Karpas-422 (cell line): ENCODE results near the gene TENM4. TPM values are rescaled to one million over a fixed set of nuclear protein-coding genes. Genes with fewer than 3 reads are reported as not detected.

Experiments
- DNase-seq: peaks from one replicate; pipeline ENCODE4 v3.0.0-alpha.2; 2015
- H2AFZ ChIP-seq: fragments of 200-600 bp; sonication (generic); 2 replicates; pipeline ENCODE4 v1.6.1; 2014; ENCODE audit warnings: antibody characterized with exemption, low read length, mixed read lengths
- H3K27ac ChIP-seq: fragments of 200-600 bp; sonication (generic); 2 replicates; pipeline ENCODE4 v1.5.1; 2014; ENCODE audit warnings: mild to moderate bottlenecking, low read length, moderate library complexity
- H3K27me3 ChIP-seq: fragments of 200-600 bp; sonication (generic); 2 replicates; pipeline ENCODE4 v1.6.1; 2014; ENCODE audit warnings: low read length, mixed read lengths
- H3K36me3 ChIP-seq: fragments of 200-600 bp; sonication (generic); 2 replicates; pipeline ENCODE4 v1.6.1; 2014; ENCODE audit warnings: low read length, mixed read lengths; ENCODE audit not compliant: insufficient read depth
- H3K4me1 ChIP-seq: fragments of 200-600 bp; sonication (generic); 2 replicates; pipeline ENCODE4 v1.6.1; 2014; ENCODE audit warnings: mild to moderate bottlenecking, low read length, mixed read lengths
- H3K4me2 ChIP-seq: fragments of 200-600 bp; sonication (generic); 2 replicates; pipeline ENCODE4 v1.6.1; 2014; ENCODE audit warnings: low read length, low read depth, mild to moderate bottlenecking; ENCODE audit not compliant: poor library complexity, severe bottlenecking
- H3K4me3 ChIP-seq: fragments of 200-600 bp; sonication (generic); 2 replicates; pipeline ENCODE4 v1.5.1; 2014; ENCODE audit warnings: mild to moderate bottlenecking, antibody characterized with exemption, low read length, mixed read lengths
- H3K79me2 ChIP-seq: fragments of 200-600 bp; sonication (generic); 2 replicates; pipeline ENCODE4 v1.6.1; 2014; ENCODE audit warnings: mild to moderate bottlenecking, low read length, mixed read lengths
- H3K9ac ChIP-seq: fragments of 200-600 bp; sonication (generic); 2 replicates; pipeline ENCODE4 v1.6.0; 2014; ENCODE audit warnings: low read length
- H3K9me2 ChIP-seq: fragments of 200-600 bp; sonication (generic), shearing (Covaris generic); replicated peaks from 2 replicates; pipeline ENCODE4 v1.6.0; 2014; ENCODE audit warnings: mild to moderate bottlenecking, low read length, moderate library complexity; ENCODE audit not compliant: insufficient read depth
- H3K9me3 ChIP-seq: fragments of 300-700, 200-600 bp; sonication (generic); 2 replicates; pipeline ENCODE4 v1.6.1; 2014; ENCODE audit warnings: low read length, mixed read lengths
- H4K20me1 ChIP-seq: fragments of 200-600 bp; sonication (generic); 2 replicates; pipeline ENCODE4 v1.6.1; 2014; ENCODE audit warnings: mild to moderate bottlenecking, antibody characterized with exemption, low read length, low read depth; ENCODE audit not compliant: insufficient read depth
- total RNA-seq: library from RNA; depleted of rRNA; stranded (reverse); fragments of >200 nt; shearing (Covaris generic); gene quantifications from 2 replicates; pipeline ENCODE4 v1.2.3, GENCODE V29; 2014; ENCODE audit warnings: low replicate concordance

Gene TENM4
- total RNA-seq, 1 experiment from 2014 or later = not detected

DNA sequence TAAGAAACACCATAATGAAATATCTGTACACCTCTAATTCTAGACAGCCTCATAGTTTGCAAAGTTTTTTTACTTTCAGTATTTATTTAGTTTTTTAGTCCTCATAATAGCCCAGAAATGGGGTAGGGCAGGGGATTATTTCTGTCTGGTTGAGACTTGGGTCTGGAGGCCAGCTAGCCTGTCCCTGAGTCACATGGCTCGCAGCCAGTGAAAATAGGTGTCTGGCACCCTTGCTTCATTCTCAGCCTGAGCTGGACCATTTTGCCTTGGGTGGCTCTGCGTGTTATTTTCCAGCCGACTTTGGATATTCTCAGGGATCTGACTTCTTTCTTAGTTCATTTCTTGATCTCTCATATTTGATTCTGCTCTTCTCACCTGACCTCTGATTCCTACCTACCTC, 742.2 kb downstream of the TENM4 start:
- H3K9me3 ChIP-seq = no peaks in the 10 kb centered on the region
- no peak overlapping the region for H3K4me2 ChIP-seq
- H3K4me1 ChIP-seq = no peaks in the 10 kb centered on the region
- H3K36me3 ChIP-seq = no peaks in the 10 kb centered on the region
- no peak overlapping the region for H3K27ac ChIP-seq
- no peaks in the 10 kb centered on the region for H3K79me2 ChIP-seq
- H3K9me2 ChIP-seq = no peaks in the 10 kb centered on the region
- H2AFZ ChIP-seq = no peak overlapping the region
- no peak overlapping the region for H3K4me3 ChIP-seq
- H3K9ac ChIP-seq = no peak overlapping the region
- H3K27me3 ChIP-seq = no peaks in the 10 kb centered on the region
- H4K20me1 ChIP-seq = no peaks in the 10 kb centered on the region
- DNase-seq = no peak

DNA sequence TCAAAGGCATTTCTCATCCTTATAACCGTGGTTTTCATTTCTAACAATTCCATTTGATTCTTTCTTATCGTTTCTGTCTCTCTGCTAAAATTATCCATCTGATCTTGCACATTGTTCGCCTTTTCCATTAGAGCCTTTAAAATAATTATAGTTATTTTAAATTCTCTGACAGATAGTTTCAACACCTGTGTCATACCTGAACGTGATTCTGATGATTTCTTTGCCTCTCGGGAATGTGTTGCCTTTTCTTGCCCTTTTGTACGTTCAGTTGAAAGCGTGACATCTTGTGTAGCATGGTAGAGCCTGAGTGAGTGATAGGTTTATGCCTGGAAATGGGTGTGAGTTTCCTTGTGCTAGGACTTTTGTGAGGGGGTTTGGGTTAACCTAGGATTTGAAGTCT, 744.7 kb downstream of the TENM4 start:
- Histone ChIP-seq H2AFZ (no peak overlapping the region), H3K9ac (no peak overlapping the region), H3K4me2 (no peak overlapping the region), H3K9me3 (no peaks in the 10 kb centered on the region), H4K20me1 (no peaks in the 10 kb centered on the region), H3K36me3 (no peaks in the 10 kb centered on the region), H3K4me3 (no peak overlapping the region), H3K9me2 (no peaks in the 10 kb centered on the region), H3K4me1 (no peaks in the 10 kb centered on the region), H3K27ac (no peak overlapping the region), H3K79me2 (no peaks in the 10 kb centered on the region), H3K27me3 (no peaks in the 10 kb centered on the region)
- no peak for DNase-seq

DNA sequence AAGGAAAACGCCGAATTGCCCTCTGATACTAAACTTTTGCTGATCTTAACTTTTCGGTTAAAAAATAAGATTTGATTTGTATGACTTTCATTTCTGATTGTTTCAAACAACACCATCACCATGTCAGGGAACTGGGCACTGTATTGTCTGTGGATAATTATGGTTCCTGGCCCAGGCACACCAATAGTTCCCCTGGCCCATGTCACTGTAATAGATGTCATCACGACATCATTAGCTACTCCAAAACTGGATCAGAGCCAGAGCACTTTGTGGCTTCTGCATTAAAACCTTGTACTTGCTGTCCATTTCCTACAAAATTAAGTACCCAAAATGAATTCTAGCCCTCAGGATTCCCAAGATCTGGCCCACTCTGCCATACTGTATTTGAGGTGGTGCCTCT, 746.7 kb downstream of the TENM4 start:
- H3K4me3 ChIP-seq = no peak overlapping the region
- H2AFZ ChIP-seq = no peak overlapping the region
- H3K36me3 ChIP-seq = no peaks in the 10 kb centered on the region

DNA sequence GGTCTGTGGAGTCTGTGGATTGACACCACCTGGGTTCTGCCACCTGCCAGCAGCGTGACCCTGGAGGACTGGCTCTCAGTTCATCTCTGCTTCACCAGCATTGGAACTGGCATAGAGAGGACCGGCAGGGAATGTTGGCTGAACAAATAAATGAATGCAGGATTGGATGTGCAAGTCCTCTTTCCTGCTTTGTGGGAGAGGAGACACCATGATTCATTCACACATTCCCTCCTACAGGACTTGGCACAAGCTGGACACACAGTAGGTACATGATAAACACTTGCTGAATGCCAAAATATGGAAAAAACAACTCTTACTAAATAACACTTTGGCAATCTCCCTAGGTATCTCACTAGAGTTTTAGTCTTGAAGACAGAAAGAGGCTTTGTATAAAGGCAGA, 749.6 kb downstream of the TENM4 start:
- Histone ChIP-seq H3K27ac (no peak overlapping the region), H2AFZ (no peak overlapping the region), H3K4me1 (no peaks in the 10 kb centered on the region), H3K9me2 (no peaks in the 10 kb centered on the region), H3K4me3 (no peak overlapping the region), H3K9ac (no peak overlapping the region), H3K9me3 (no peaks in the 10 kb centered on the region), H3K4me2 (no peak overlapping the region), H3K79me2 (no peaks in the 10 kb centered on the region), H3K27me3 (no peaks in the 10 kb centered on the region), H3K36me3 (no peaks in the 10 kb centered on the region), H4K20me1 (no peaks in the 10 kb centered on the region)
- DNase-seq = no peak

More for the DNA sequence above, 746.7 kb downstream of the TENM4 start:
- Histone ChIP-seq H3K9me3 (no peaks in the 10 kb centered on the region), H3K79me2 (no peaks in the 10 kb centered on the region), H3K9me2 (no peaks in the 10 kb centered on the region), H3K9ac (no peak overlapping the region), H3K4me2 (no peak overlapping the region), H3K4me1 (no peaks in the 10 kb centered on the region), H3K27ac (no peak overlapping the region), H3K27me3 (no peaks in the 10 kb centered on the region), H4K20me1 (no peaks in the 10 kb centered on the region)
- DNase-seq = no peak

DNA sequence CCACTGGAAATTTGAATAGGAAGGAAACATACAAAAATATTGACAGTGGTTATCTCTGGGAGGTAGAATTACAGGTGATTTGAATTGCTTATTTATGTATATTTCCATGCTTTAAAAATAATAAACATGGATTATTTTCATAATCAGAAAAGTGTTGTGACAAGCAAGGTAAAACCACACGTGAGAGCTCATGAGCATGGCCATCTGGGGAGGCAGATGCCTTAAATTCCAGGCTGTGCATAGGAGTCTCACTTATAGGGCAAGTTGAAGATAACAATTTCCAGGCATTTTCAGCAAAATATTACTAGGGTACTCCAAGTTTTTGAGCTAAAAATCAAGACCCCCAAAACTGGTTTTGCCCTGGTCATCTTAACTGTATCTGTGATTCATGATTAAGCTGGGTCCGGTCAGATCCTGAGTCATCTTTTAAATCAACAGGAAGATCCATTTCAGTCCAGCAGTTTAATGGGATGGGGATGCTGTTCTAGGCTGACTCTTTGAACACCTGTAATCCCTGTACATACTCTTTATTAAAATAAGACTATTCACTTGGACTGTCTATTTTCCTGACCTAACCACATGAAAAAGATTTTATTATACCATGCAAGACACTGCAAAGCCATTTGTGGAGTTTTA, 750.4 kb downstream of the TENM4 start:
- Histone ChIP-seq H2AFZ (no peak overlapping the region), H3K79me2 (no peaks in the 10 kb centered on the region), H3K9ac (no peak overlapping the region), H3K27me3 (no peaks in the 10 kb centered on the region), H3K9me3 (no peaks in the 10 kb centered on the region), H3K4me2 (no peak overlapping the region), H3K36me3 (no peaks in the 10 kb centered on the region), H3K9me2 (no peaks in the 10 kb centered on the region), H3K4me3 (no peak overlapping the region), H4K20me1 (no peaks in the 10 kb centered on the region), H3K27ac (no peak overlapping the region), H3K4me1 (no peaks in the 10 kb centered on the region)
- DNase-seq = no peak

DNA sequence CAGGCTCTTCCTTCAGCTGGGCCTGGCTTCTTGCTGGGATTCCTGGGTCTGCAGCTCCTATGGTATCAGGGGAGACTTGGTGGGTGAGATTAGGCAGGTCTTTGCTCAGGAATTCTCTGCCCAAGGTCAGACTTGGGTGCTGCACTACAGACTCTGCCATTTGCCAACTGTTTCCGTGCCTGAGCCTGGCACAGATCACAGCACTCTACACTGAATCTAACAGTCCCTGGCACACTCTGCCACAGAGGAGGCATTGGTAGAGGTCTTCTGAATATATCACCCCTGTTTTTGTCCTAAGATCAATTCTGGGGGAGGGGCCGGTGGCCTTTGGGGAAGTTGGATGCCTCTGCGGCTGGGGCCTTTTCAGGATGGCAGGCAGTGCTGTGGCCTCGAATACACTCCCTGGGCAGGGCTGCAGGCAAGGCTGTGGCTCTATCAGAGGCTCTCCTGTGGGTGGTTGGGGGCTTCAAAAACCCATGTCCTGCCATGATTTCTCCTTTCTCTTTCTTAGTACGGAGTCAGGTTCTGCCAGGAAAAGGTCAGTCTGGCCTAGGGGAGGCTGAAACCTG, 751.2 kb downstream of the TENM4 start:
- Histone ChIP-seq H3K9me2 (no peaks in the 10 kb centered on the region), H3K9ac (no peak overlapping the region), H3K4me3 (no peak overlapping the region), H3K4me1 (no peaks in the 10 kb centered on the region), H3K36me3 (no peaks in the 10 kb centered on the region), H3K27me3 (0 out of 2 replicates have a peak, but pooled peaks cover 2% of the 10 kb centered on the region), H3K9me3 (no peaks in the 10 kb centered on the region), H3K4me2 (no peak overlapping the region), H4K20me1 (no peaks in the 10 kb centered on the region), H3K27ac (no peak overlapping the region), H3K79me2 (no peaks in the 10 kb centered on the region), H2AFZ (no peak overlapping the region)
- no peak for DNase-seq

DNA sequence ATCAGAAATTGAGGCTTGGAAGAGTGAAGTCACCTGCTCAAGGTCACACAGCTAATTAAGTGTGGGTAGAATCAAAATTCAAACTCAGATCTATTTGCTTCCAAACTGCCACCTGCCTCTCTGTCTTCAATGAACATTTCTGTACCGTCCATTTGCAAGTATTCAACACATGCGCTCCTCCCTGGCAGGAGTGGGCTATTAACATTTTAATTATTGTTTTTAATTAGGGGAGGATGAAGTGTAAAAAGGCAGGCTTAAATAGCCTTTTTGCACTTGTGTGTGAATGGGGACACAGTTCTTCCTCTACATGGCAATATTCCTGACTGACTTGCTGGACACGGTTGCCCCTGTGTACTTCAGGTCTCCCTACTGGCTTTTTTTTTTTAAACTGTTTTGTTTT, 751.7 kb downstream of the TENM4 start:
- DNase-seq = no peak
- H2AFZ ChIP-seq = no peak overlapping the region
- H3K4me3 ChIP-seq = no peak overlapping the region
- no peaks in the 10 kb centered on the region for H3K79me2 ChIP-seq
- no peaks in the 10 kb centered on the region for H3K9me3 ChIP-seq
- no peaks in the 10 kb centered on the region for H3K9me2 ChIP-seq
- H4K20me1 ChIP-seq = no peaks in the 10 kb centered on the region
- no peak overlapping the region for H3K4me2 ChIP-seq
- no peak overlapping the region for H3K27ac ChIP-seq
- 0 out of 2 replicates have a peak, but pooled peaks cover 2% of the 10 kb centered on the region for H3K27me3 ChIP-seq
- H3K36me3 ChIP-seq = no peaks in the 10 kb centered on the region
- H3K9ac ChIP-seq = no peak overlapping the region
- no peaks in the 10 kb centered on the region for H3K4me1 ChIP-seq

DNA sequence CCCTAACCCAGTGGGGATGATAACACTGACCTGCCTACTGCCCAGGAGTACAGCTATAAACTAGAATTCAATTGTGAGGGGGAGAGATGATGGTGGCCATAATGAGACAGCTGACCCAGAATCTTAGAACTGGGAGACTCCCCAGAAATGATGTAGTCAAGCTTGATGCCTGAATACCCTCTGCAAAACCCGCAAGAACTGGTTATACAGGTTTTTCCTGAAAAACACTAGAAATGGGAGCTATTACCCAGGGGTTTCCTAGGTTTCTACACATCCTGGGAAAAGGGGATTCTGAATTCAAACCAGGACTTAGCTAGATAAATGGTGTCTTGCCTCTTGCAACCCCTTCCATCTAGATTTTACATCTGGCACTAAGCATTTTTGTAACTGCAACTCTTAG, 752.4 kb downstream of the TENM4 start:
- Histone ChIP-seq H3K9me3 (no peaks in the 10 kb centered on the region), H3K27me3 (0 out of 2 replicates have a peak, but pooled peaks cover 2% of the 10 kb centered on the region), H3K9me2 (no peaks in the 10 kb centered on the region), H3K79me2 (no peaks in the 10 kb centered on the region), H2AFZ (no peak overlapping the region), H3K4me1 (no peaks in the 10 kb centered on the region), H3K4me3 (no peak overlapping the region), H3K27ac (no peak overlapping the region), H3K4me2 (no peak overlapping the region), H3K36me3 (no peaks in the 10 kb centered on the region), H4K20me1 (no peaks in the 10 kb centered on the region), H3K9ac (no peak overlapping the region)
- no peak for DNase-seq
